GM12878 (cell line): ENCODE results near the gene ELOVL5. TPM values are rescaled to one million over a fixed set of nuclear protein-coding genes. Genes with fewer than 3 reads are reported as not detected.
A peak's percentile ranks its signal among the peaks of the same experiment; 100 is the strongest.

Experiments
- ATAC-seq: fragments of 200-7000 bp; cut with Tn5 transposase; 3 replicates; pipeline ENCODE4 v1.9.1; 2020; ENCODE audit warnings: mild to moderate bottlenecking, moderate library complexity
- BruUV-seq: library from RNA; stranded (reverse); fragments of 400-500 nt; replicated peaks from 2 replicates; lab custom pipeline; 2021; lab: Mats Ljungman, UMichigan
- CTCF ChIA-PET: fragments of 300-600 bp; sonication (Branson Sonifier 250); formaldehyde crosslinking; extraction: SDS; loops from one replicate; lab custom pipeline; 2021; ENCODE audit warnings: inconsistent platforms; lab: Yijun Ruan, JAX
- POLR2A ChIA-PET: fragments of 350-600 bp; formaldehyde crosslinking; extraction: SDS; loops from one replicate; lab custom pipeline; 2021; ENCODE audit warnings: inconsistent platforms; lab: Charles Lee
- RAD21 ChIA-PET: fragments of 300-600 bp; sonication (Branson Sonifier 250); formaldehyde crosslinking; loops from one replicate; lab custom pipeline; 2023; ENCODE audit warnings: antibody characterized with exemption; ENCODE audit not compliant: unreplicated experiment; lab: Charles Lee
- SMC1A ChIA-PET: fragments of 300-600 bp; sonication (Branson Sonifier 250); formaldehyde crosslinking; loops from one replicate; lab custom pipeline; 2023; ENCODE audit not compliant: unreplicated experiment, uncharacterized antibody; lab: Charles Lee
- DNase-seq: peaks from one replicate; pipeline ENCODE4 v3.0.0-alpha.2; 2011; ENCODE audit warnings: low read depth, low spot score
- FAIRE-seq: peaks from 3 replicates; lab custom pipeline; 2011; peaks lifted over from hg19 to GRCh38; lab: Jason Lieb, UNC
- H2AFZ ChIP-seq: 2 replicates; pipeline ENCODE4 v1.6.0; 2011; ENCODE audit warnings: low read depth, low read length, control low read depth; ENCODE audit not compliant: control insufficient read depth
- H3K27ac ChIP-seq: 2 replicates; pipeline ENCODE4 v1.5.1; 2011; ENCODE audit warnings: control low read depth; ENCODE audit not compliant: control insufficient read depth, insufficient read depth
- H3K27me3 ChIP-seq, 2 experiments: replicated peaks in 1 of 2; 2 replicates each; pipeline versions ENCODE4 v1.6.0 to v1.6.1; 2011; ENCODE audit warnings: low read length in 1 of 2; ENCODE audit not compliant: control insufficient read depth in 2 of 2, insufficient read depth in 2 of 2
- H3K36me3 ChIP-seq, 2 experiments: 2 replicates each; pipeline ENCODE4 v1.5.1; 2011; ENCODE audit warnings: low read length in 1 of 2; ENCODE audit not compliant: control insufficient read depth in 2 of 2, insufficient read depth in 2 of 2
- H3K4me1 ChIP-seq: 2 replicates; pipeline ENCODE4 v1.6.1; 2011; ENCODE audit warnings: mild to moderate bottlenecking, low read length, moderate library complexity, mixed read lengths; ENCODE audit not compliant: control insufficient read depth, insufficient read depth
- H3K4me2 ChIP-seq: 2 replicates; pipeline ENCODE4 v1.6.0; 2011; ENCODE audit warnings: control low read depth; ENCODE audit not compliant: control insufficient read depth, insufficient read depth
- H3K4me3 ChIP-seq: fragments of 200-600 bp; sonication (generic); 2 replicates; pipeline ENCODE4 v1.5.1; 2016
- H3K79me2 ChIP-seq: 2 replicates; pipeline ENCODE4 v1.6.0; 2011; ENCODE audit warnings: low read length; ENCODE audit not compliant: control insufficient read depth, insufficient read depth
- H3K9ac ChIP-seq: 2 replicates; pipeline ENCODE4 v1.8.0; 2011; ENCODE audit warnings: low read length, control low read depth, mixed read lengths; ENCODE audit not compliant: control insufficient read depth, insufficient read depth
- H3K9me3 ChIP-seq: replicated peaks from 3 replicates; pipeline ENCODE4 v1.5.1; 2011; ENCODE audit warnings: mild to moderate bottlenecking, low read length; ENCODE audit not compliant: control insufficient read depth, insufficient read depth
- H4K20me1 ChIP-seq: 2 replicates; pipeline ENCODE4 v1.6.0; 2011; ENCODE audit not compliant: control insufficient read depth, insufficient read depth
- HCFC1 ChIP-seq: fragments of 150-350 bp; IDR thresholded peaks from 2 replicates; pipeline ENCODE4 v1.6.1; 2014; ENCODE audit warnings: low read length
- HSF1 ChIP-seq: fragments of 150-350 bp; IDR thresholded peaks from 2 replicates; pipeline ENCODE4 v1.6.1; 2014; ENCODE audit warnings: mild to moderate bottlenecking, low read depth, low read length
- JUNB ChIP-seq: IDR thresholded peaks from 2 replicates; pipeline ENCODE4 v1.6.1; 2016; ENCODE audit warnings: antibody characterized with exemption, mild to moderate bottlenecking
- YY1 ChIP-seq: IDR thresholded peaks from 2 replicates; pipeline ENCODE4 v1.6.1; 2011; ENCODE audit warnings: low read depth, mild to moderate bottlenecking, low read length
- ZZZ3 ChIP-seq: IDR thresholded peaks from 2 replicates; pipeline ENCODE4 v1.6.1; 2011; ENCODE audit warnings: low read depth; ENCODE audit not compliant: control insufficient read depth, insufficient read length
- WGBS: methylation state at CpG from one replicate; pipeline ENCODE4 v1.1.6; 2016; ENCODE audit warnings: low lambda C conversion rate; ENCODE audit not compliant: insufficient replicate concordance, insufficient coverage; ENCODE audit errors: missing lambda C conversion rate; 5-methylcytosine and 5-hydroxymethylcytosine counted together
- in situ Hi-C: fragments of 300-500 bp; cut with MboI; formaldehyde crosslinking; loops from 9 replicates; pipeline ENCODE4 v1.14.3; 2018; ENCODE audit warnings: mixed read lengths
- intact Hi-C: fragments of 100-400 bp; cut with micrococcal nuclease; formaldehyde crosslinking; loops from one replicate; pipeline ENCODE4 v1.14.2; 2022; ENCODE audit not compliant: unreplicated experiment
- polyA plus RNA-seq, 11 experiments: library from polyadenylated mRNA; depleted of rRNA in 4 of 11; unstranded in 6 of 11; stranded (reverse) in 5 of 11; fragments of >200 nt; fragmentation: Nextera tagmentation in 4 of 11; fragmentation: Illumina TruSeq in 1 of 11; extraction: Ambion mirVana in 4 of 11; extraction: Trizol in 1 of 11; gene quantifications; 1 replicate in 1 of 11; 2 replicates in 10 of 11; pipeline versions ENCODE4 v1.2.1 to v1.2.3, GENCODE V29; 2011 to 2016; ENCODE audit warnings: inconsistent platforms in 2 of 11, missing spikeins in 2 of 11, low read depth in 1 of 11
- total RNA-seq, 4 experiments: library from RNA; depleted of rRNA in 3 of 4; stranded (reverse); fragments of >200 nt in 3 of 4; fragmentation: Illumina TruSeq in 1 of 4; extraction: Trizol in 1 of 4; gene quantifications; 2 replicates each; pipeline versions ENCODE4 v1.2.1 to v1.2.3, GENCODE V29; 2013 to 2021

ELOVL5 gene
- total and polyA plus RNA-seq, 10 of the 15 experiments (the other 5 are each of a cell fraction or from before 2014, with no cell fraction given), result 156 to 241 (median 196) TPM

- in situ Hi-C loops, result no loop called here
- peak overlapping the region; percentile 5; the same call in 1 of the 2 replicates for H3K4me3 ChIP-seq
- no peak for DNase-seq
- peak; percentile 28 for ATAC-seq
- ChIA-PET RAD21 (interaction anchor here (1.2 to 3.3 kb wide), 5 partner anchors 26 to 96 kb away, joined by 3 to 29 read pairs (median 8); no protein-coding TSS in a partner anchor), SMC1A (interaction anchor here (1.5 to 8.2 kb wide), 6 partner anchors 12 to 153 kb away, joined by 4 to 135 read pairs (median 26); no protein-coding TSS in a partner anchor), POLR2A (interaction anchor here (1.7 to 3.2 kb wide), 3 partner anchors 17 to 33 kb away, joined by 5 to 22 read pairs (median 10); no protein-coding TSS in a partner anchor), CTCF (interaction anchor here (1.6 to 3.1 kb wide), 2 partner anchors 43 to 96 kb away, joined by 7 to 31 read pairs; no protein-coding TSS in a partner anchor)
- WGBS, result 68% methylated on average over 2 of the region's 2 CpGs
- intact Hi-C loops, result no loop called here
- H3K79me2 ChIP-seq, result peaks cover 98% of the 10 kb centered on the region
- no TSS peak for BruUV-seq
- peak overlapping the region; percentile 66 for H3K4me2 ChIP-seq
- peaks cover 23% of the 10 kb centered on the region for H3K4me1 ChIP-seq
- H3K36me3 ChIP-seq, result peaks cover 2 to 3% of the 10 kb centered on the region in 2 experiments; a peak in 2 of 4 replicates
- TF ChIP-seq JUNB, result no peak
- no peak for TF ChIP-seq HSF1
- no peak for TF ChIP-seq HCFC1
- no peak overlapping the region for H3K9ac ChIP-seq
- no peaks in the 10 kb centered on the region for H3K27me3 ChIP-seq
- H4K20me1 ChIP-seq, result no peaks in the 10 kb centered on the region
- H3K9me3 ChIP-seq, result no peaks in the 10 kb centered on the region; the same call in 2 of the 3 replicates
- no peak for FAIRE-seq
- H2AFZ ChIP-seq, result no peak overlapping the region
- H3K27ac ChIP-seq, result no peak overlapping the region
Observed at GRCh38 chr6:53342217-53342616, 6.5 kb downstream of the ELOVL5 start.

GRCh38 chr6:53340536-53340935 is 8.2 kb downstream of the ELOVL5 start:
- in situ Hi-C loops, result no loop called here
- H3K79me2 ChIP-seq, result peaks cover 98% of the 10 kb centered on the region
- POLR2A ChIA-PET, result interaction anchor here (0.8 to 5.8 kb wide), 13 partner anchors 8 to 122 kb away, joined by 3 to 57 read pairs (median 4); partner anchors contain the start of gene ELOVL5
- TF ChIP-seq YY1 (no peak), ZZZ3 (no peak)
- no TSS peak for BruUV-seq
- no peak overlapping the region for H2AFZ ChIP-seq
- H3K4me3 ChIP-seq, result no peak overlapping the region
- DNase-seq (no peak), ATAC-seq (peak; percentile 6), FAIRE-seq (no peak)
- H3K4me1 ChIP-seq, result peaks cover 28% of the 10 kb centered on the region
- no peak overlapping the region for H3K27ac ChIP-seq
- no peak overlapping the region for H3K9ac ChIP-seq
- WGBS, result 51% methylated on average over 2 of the region's 2 CpGs
- H3K9me3 ChIP-seq, result no peaks in the 10 kb centered on the region; the same call in 2 of the 3 replicates
- CTCF ChIA-PET, result interaction anchor here (1.0 to 3.1 kb wide), 12 partner anchors 10 to 168 kb away, joined by 3 to 31 read pairs (median 4); no protein-coding TSS in a partner anchor
- RAD21 ChIA-PET, result interaction anchor here (0.5 to 7.3 kb wide), 30 partner anchors 8 to 169 kb away, joined by 3 to 51 read pairs (median 4); partner anchors contain the start of gene ELOVL5
- intact Hi-C loops, result no loop called here
- no peaks in the 10 kb centered on the region for H3K27me3 ChIP-seq
- H3K4me2 ChIP-seq, result peak overlapping the region; percentile 6
- H3K36me3 ChIP-seq, result peaks cover 2 to 11% of the 10 kb centered on the region in 2 experiments; a peak in 2 of 4 replicates
- H4K20me1 ChIP-seq, result no peaks in the 10 kb centered on the region
- SMC1A ChIA-PET, result interaction anchor here (0.6 to 8.2 kb wide), 28 partner anchors 7 to 169 kb away, joined by 3 to 135 read pairs (median 6); partner anchors contain the start of gene ELOVL5
